Osteocyte (in vitro differentiated cells): ENCODE measurements around the gene CHRNB4. TPM values are rescaled to one million over a fixed set of nuclear protein-coding genes. Genes with fewer than 3 reads are reported as not detected.
A peak's percentile ranks its signal among the peaks of the same experiment; 100 is the strongest.
"Not testable (repeated sequence)": the region's sequence is repeated elsewhere in the genome, so short reads cannot be mapped to it uniquely, and the experiment has no call there.

Experiments
- DNase-seq: peaks from one replicate; pipeline ENCODE4 v3.0.0; 2021; ENCODE audit warnings: mixed read lengths; ENCODE audit not compliant: unreplicated experiment; ENCODE audit errors: extremely low spot score
- H3K27ac Mint-ChIP-seq: one replicate; pipeline ENCODE4 v1.8.0; 2021; ENCODE audit warnings: mild to moderate bottlenecking, mixed read lengths; ENCODE audit not compliant: unreplicated experiment
- H3K27me3 Mint-ChIP-seq: one replicate; pipeline ENCODE4 v1.8.0; 2021; ENCODE audit warnings: mixed read lengths; ENCODE audit not compliant: unreplicated experiment
- H3K36me3 Mint-ChIP-seq: one replicate; pipeline ENCODE4 v1.8.0; 2021; ENCODE audit warnings: mixed read lengths; ENCODE audit not compliant: unreplicated experiment
- H3K4me1 Mint-ChIP-seq: one replicate; pipeline ENCODE4 v1.8.0; 2021; ENCODE audit warnings: mixed read lengths; ENCODE audit not compliant: unreplicated experiment
- H3K4me3 Mint-ChIP-seq: one replicate; pipeline ENCODE4 v1.8.0; 2021; ENCODE audit warnings: mild to moderate bottlenecking, moderate library complexity, mixed read lengths; ENCODE audit not compliant: unreplicated experiment
- H3K9me3 Mint-ChIP-seq: one replicate; pipeline ENCODE4 v1.8.0; 2021; ENCODE audit warnings: mixed read lengths; ENCODE audit not compliant: unreplicated experiment
- CTCF ChIP-seq: fragments of 200-600 bp; sonication (generic); IDR thresholded peaks from 2 replicates; pipeline ENCODE4 v1.5.0; 2021; ENCODE audit warnings: antibody characterized with exemption, mild to moderate bottlenecking, moderate library complexity
- total RNA-seq: library from RNA; stranded (reverse); gene quantifications from 2 replicates; pipeline ENCODE4 v1.2.1, GENCODE V29; 2021

CHRNB4 gene
- total RNA-seq, 1 donor from 2014 or later: not detected

- peaks cover 35% of the 10 kb centered on the region for H3K27me3 Mint-ChIP-seq
- peaks cover 2% of the 10 kb centered on the region for H3K4me1 Mint-ChIP-seq
- no peaks in the 10 kb centered on the region for H3K36me3 Mint-ChIP-seq
- DNase-seq: no peak
- TF ChIP-seq CTCF: no peak
- H3K27ac Mint-ChIP-seq: no peak overlapping the region
- no peak overlapping the region for H3K4me3 Mint-ChIP-seq
- no peaks in the 10 kb centered on the region for H3K9me3 Mint-ChIP-seq
Measured at GRCh38 chr15:78684657-78685056, 43.6 kb upstream of the CHRNB4 start.

DNA sequence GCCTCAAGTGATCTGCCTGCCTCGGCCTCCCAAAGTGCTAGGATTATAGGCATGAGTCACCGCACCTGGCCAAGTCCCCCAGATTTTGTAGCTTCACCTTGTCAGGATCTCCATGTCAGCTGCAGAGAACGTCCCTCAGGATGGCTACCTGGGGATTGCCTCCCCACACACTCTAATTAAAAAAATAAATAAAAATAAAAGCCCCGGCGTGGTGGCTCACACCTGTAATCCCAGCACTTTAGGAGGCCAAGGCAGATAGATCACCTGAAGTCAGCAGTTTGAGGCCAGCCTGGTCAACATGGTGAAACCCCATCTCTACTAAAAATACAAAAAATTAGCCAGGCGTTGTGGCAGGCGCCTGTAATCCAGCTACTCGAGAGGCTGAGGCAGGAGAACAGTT is 42.6 kb upstream of the CHRNB4 start:
- H3K36me3 Mint-ChIP-seq, H3K4me1 Mint-ChIP-seq, H3K9me3 Mint-ChIP-seq, H3K27ac Mint-ChIP-seq, H3K4me3 Mint-ChIP-seq: not testable (repeated sequence)
- peaks cover 25% of the 10 kb centered on the region for H3K27me3 Mint-ChIP-seq
- DNase-seq: peak; percentile 62

- Mint-ChIP-seq H3K4me1 (peaks cover 2% of the 10 kb centered on the region), H3K9me3 (no peaks in the 10 kb centered on the region), H3K36me3 (no peaks in the 10 kb centered on the region), H3K27ac (no peak overlapping the region), H3K27me3 (peaks cover 20% of the 10 kb centered on the region), H3K4me3 (no peak overlapping the region)
- TF ChIP-seq CTCF: no peak
- no peak for DNase-seq
Measured at GRCh38 chr15:78682693-78683410, 41.8 kb upstream of the CHRNB4 start.

DNA sequence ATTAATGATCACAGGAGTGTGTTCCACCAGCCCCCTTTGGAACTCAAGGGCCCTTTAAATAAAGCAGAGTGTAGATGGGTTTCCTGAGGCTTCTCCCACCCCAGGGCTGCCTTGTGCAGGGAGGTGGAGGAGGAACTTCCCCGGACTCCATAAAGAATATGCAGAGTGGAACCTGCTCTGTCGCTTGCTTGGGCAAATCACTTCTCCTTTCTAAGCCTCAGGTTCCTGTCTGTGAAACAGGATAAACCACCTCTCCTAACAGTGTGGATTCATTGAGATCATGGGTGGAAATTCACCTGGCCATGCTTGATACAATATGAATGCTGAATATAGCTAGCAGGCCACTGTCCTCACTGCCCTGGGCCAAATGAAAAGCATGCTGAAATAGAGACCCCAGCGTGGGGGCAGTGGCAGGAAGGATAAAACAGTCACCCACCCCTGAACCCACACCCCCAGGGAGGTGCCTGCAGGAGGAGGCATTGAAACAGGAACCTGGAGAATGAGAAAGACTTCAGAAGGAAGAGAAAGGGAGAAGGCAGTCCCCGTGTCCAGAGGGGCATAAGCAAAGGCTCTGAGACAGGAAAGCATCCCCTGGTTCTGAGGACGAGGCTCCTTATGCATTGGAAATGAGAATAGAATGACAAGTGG is 41.1 kb upstream of the CHRNB4 start:
- H3K9me3 Mint-ChIP-seq: no peaks in the 10 kb centered on the region
- H3K27me3 Mint-ChIP-seq: peaks cover 20% of the 10 kb centered on the region
- TF ChIP-seq CTCF: no peak
- no peaks in the 10 kb centered on the region for H3K36me3 Mint-ChIP-seq
- H3K4me1 Mint-ChIP-seq: peaks cover 2% of the 10 kb centered on the region
- no peak for DNase-seq
- no peak overlapping the region for H3K4me3 Mint-ChIP-seq
- H3K27ac Mint-ChIP-seq: no peak overlapping the region

DNA sequence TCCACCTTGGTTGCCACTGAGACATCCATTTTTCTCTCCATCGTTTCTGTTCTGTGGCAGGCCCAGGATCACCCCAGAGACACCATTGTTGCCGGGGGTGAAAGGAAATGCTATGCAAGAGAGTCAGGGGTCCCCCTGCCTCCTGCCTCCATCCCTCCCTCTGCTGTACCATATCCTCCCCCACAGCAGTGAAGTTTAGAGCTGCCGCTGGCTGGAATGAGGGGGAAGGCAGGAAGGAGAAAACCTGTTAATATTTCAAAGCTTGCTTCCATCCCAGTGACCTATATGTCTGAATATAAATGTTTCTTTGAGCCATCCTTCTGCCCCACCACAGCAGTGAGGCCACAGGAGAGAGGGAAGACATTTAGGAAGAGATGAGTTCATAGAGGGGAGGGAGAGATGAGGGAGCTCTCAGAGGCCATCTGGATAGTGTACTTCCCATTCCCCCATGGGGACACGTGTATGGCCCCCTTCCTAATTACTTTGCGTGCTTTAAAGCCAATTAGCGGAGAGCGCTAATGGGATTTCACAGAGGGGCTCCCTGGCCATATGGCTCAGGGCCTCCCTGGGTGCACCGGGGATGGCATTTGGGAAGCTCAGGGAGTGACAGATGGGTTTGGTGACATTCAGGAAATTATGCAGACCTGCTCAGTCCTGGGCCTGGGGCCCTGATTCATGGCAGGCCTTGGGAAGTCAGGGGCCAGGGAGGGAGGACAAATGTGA is 40.4 kb upstream of the CHRNB4 start:
- no peak for TF ChIP-seq CTCF
- no peaks in the 10 kb centered on the region for H3K9me3 Mint-ChIP-seq
- no peak for DNase-seq
- no peak overlapping the region for H3K27ac Mint-ChIP-seq
- no peak overlapping the region for H3K4me3 Mint-ChIP-seq
- peaks cover 2% of the 10 kb centered on the region for H3K4me1 Mint-ChIP-seq
- peaks cover 14% of the 10 kb centered on the region for H3K27me3 Mint-ChIP-seq
- H3K36me3 Mint-ChIP-seq: no peaks in the 10 kb centered on the region
